ENCODE results near the gene SYNPR. TPM values are rescaled to one million over a fixed set of nuclear protein-coding genes. Genes with fewer than 3 reads are reported as not detected.

SYNPR gene
- polyA plus RNA-seq, 5 donors = 0.10 to 0.27 (median 0.25) TPM

DNA sequence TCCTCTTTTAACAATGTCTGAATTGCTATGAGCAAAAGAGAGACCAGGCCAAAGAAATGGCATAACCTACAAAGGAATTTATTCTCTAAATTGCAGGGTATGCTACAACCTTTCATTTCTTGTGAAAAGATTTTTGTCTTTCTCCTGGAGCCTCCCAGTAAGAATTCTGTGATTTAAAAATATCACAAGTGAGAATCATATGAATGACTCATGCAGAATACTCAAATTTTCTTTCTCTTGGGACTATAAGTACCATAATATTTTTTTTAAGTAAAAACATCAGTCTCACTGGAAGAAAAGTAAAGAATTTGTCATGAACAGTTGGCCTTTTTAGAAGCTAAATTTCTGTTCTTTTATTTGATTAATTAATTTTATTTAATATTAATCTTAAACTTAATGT lies 26.3 kb downstream of the SYNPR start:
- no peak for DNase-seq

DNA sequence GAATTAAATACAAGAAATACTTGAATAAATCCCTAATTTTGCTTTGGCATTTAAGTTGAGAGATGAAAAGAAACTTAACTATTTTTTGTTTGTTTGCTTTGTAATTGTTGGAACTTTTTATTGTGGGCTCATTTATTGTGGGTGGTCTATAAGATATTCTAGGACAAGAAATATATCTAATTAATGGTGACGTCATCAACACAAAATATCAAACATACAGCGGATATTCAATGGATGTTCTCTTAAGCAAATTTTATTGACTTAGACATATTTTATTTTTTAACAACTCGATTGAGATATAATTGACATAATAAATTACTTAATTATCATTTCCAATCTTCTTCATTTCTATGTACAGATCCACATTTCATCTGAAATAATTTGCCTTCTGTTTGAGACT lies 30.0 kb downstream of the SYNPR start:
- no peak for DNase-seq

DNA sequence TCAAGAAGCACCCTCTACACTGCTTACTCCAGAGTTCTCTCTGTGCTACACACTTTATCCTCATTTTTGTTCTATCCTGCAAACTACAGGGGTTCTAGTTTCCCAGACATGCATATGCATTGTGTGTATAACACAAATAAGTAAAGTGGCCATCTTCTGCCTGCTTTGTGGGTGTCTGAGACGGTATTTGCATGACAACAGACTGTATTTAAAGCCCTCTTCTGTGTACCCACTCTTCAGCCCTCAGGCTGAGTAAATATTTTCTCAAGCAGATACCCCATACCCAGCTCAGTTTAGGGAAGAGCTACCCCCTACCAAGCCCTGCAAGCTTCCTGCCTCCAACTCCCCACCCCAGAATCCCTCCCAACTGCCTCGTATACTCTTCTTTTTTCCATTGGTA lies 31.7 kb downstream of the SYNPR start:
- DNase-seq = no peak

GRCh38 chr3:63323766-63324165 lies 45.7 kb downstream of the SYNPR start:
- no peak for DNase-seq

GRCh38 chr3:63324621-63325020 lies 46.5 kb downstream of the SYNPR start:
- DNase-seq = no peak

DNA sequence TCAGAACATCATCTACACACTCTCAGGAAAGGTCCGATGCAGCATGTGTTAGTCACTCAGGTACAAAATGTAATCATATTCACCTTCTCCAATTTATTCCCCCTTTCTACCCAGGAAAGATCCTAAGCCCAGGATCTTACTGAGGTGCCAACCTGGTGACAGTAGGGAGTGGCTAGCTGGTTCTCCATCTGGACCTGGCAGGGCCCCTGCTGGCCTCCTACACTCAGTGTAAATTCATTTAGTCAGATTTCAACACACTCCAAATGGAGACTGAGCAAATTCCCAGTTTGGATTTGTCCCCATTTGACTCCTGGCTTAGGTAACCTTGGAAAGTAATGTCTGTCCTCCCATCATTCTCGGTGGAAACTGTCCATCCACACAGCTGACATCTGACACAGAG lies 47.3 kb downstream of the SYNPR start:
- DNase-seq = no peak

DNA sequence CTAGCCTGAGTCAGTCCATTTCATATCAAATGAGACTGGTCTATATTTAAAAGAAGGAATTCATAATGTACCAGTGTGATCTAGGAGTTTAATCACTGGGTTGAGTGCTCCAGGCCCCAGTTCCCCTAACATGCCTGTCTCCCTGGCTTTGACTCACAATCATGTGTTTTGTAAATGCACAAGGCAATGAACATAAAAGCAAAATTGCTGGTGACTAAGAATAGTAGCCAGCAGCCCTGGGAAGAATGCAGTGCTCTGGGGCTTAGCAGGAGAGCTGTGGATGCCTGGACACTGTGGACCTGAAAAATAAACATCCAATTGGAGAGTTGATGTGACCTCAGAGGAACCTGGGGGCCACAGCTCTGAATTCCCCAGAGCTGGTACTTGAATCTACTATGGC lies 50.3 kb downstream of the SYNPR start:
- DNase-seq = no peak

DNA sequence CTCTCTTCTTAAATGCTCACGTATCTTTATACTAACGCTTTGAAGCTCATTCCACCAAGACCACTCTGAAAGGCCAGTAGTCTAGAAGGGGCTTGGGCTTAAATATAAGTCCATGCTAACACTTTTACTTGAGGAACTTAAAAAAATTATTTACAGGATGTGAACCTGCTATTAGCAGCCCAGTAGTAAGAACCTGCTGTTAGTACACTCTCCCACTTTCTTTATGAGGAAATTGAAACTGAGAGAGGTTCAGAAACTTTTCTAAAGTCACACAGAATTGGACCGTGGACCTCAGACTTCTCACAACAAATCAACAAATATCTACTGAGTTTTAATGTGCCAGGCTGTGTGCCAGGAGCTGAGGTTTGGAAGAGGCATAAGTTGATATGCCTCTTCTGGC lies 53.4 kb downstream of the SYNPR start:
- DNase-seq = no peak

GRCh38 chr3:63333815-63334214 lies 55.7 kb downstream of the SYNPR start:
- no peak for DNase-seq

GRCh38 chr3:63338351-63338750 lies 60.2 kb downstream of the SYNPR start:
- DNase-seq = no peak

GRCh38 chr3:63343674-63344073 lies 65.6 kb downstream of the SYNPR start:
- peak; percentile 44 to 58 for DNase-seq

DNA sequence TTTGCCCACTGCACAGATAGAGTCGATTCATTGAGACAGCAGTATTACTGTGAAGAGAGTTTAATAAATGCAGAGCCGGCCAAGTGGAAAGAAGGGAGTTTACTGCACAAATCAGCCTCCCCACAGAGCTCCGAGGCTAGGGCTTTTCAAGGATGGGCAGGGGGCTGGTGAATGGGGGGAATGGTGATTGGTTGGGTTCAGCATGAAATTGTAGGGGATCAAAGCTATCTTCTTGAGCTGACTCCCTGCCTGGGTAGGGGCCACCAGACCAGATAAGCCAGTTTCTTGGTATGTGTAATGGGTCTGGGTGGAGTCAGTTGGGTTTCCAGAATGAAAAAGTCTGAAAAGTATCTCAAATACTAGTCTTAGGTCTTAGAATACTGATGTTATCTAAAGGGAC lies 66.6 kb downstream of the SYNPR start:
- DNase-seq = no peak

- peak; percentile 20 to 26 for DNase-seq
Observed at GRCh38 chr3:63349583-63350573, 71.8 kb downstream of the SYNPR start.

- DNase-seq = peak; percentile 31 to 39
Observed at GRCh38 chr3:63351159-63352007, 73.3 kb downstream of the SYNPR start.

- DNase-seq = no peak
Observed at GRCh38 chr3:63352008-63352279, 73.8 kb downstream of the SYNPR start.

GRCh38 chr3:63353383-63353782 lies 75.3 kb downstream of the SYNPR start:
- no peak for DNase-seq

GRCh38 chr3:63354160-63354559 lies 76.1 kb downstream of the SYNPR start:
- no peak for DNase-seq

GRCh38 chr3:63355809-63356208 lies 77.7 kb downstream of the SYNPR start:
- DNase-seq = no peak

DNA sequence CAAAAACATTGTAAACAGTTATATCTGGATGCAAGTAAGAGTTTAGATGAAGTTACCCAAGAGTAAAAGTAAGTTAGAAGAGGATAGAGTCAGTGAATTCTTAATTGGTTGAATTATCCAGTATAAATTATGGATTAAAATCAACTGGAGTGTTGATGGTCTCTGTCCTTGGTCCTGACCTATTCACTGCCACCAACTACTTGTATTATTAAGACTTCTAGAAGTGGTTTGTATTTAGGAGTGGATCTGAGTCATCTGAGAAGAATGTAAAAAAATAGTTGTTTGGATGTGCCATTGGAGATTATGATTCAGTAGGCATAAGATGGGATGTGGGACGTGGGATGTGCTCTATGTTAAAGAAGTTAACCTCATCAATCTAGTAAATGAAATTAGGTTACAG lies 86.4 kb downstream of the SYNPR start:
- peak in 1 of 2 donors; percentile 7 for DNase-seq

DNA sequence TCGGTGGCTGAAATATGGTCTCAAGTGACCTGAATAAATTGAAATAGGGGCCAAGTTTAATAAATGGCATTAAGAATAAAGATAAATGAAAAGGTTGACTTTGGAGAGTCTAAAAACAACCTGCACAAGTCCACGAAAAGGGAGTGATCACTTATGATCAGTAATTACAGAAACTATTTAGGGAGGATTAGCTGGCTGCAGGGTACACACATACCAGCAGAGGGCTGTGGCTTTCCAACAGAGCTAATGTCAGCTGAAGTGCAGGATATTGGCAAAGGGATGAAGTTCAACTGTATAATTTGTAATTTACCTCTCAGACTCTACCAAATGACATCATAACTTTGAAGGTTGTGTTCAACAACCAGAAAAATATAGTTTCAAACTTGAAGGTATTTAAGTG lies 86.8 kb downstream of the SYNPR start:
- DNase-seq = no peak

GRCh38 chr3:63365671-63366070 lies 87.6 kb downstream of the SYNPR start:
- no peak for DNase-seq

DNA sequence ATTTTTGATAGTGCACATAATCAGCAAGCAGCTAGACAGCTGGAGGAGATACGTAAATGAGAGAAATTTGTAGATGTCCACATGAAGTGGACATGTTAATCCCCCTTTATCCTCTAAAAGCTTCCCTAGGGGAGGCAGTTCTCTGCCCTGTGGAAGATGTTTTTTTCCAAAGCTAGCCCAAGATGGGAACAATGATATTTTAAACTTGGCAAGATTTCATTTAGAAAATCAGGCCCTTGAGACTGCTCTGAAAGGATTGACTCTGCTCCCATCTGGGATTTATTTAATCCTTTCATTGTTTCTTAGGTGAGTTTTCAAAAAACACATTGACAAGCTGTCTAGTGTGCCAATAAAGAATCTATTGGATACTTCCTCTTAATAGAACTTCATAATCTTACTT lies 92.0 kb downstream of the SYNPR start:
- DNase-seq = no peak

DNA sequence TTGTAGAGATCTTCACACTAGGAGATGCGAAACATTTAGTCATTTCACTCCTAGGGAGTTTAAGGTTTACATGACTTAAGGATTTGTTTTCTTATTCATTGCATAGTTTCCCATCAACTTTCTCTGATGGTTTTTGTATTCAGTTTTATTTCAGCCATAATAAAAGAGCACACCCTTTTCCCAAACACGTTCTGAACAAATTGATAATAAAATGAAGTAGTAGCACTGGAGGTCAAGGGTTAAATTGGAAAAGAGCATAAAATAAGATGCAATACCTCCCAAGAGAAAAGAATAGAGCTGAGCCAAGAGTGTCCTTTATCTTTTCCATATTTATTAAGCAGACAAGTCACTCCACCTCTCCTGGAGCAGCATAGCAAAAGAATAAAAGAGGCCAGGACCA lies 104.9 kb downstream of the SYNPR start:
- DNase-seq = no peak

All from right lung (tissue), 5 donors.